A204.1 (cell line): Measurements from ENCODE around the gene ABCG4.
A peak's percentile ranks its signal among the peaks of the same experiment; 100 is the strongest.
"Not testable (repeated sequence)": the region's sequence is repeated elsewhere in the genome, so short reads cannot be mapped to it uniquely, and the experiment has no call there.

Experiments
- FAIRE-seq: peaks from 2 replicates; lab custom pipeline; 2012; peaks lifted over from hg19 to GRCh38; lab: Jason Lieb, UNC

ABCG4 gene

GRCh38 chr11:119116235-119116594 lies 32.6 kb upstream of the ABCG4 start:
- FAIRE-seq = no peak

- no peak for FAIRE-seq
Observed at GRCh38 chr11:119116601-119117000, 32.3 kb upstream of the ABCG4 start.

- no peak for FAIRE-seq
Observed at GRCh38 chr11:119117004-119117706, 31.7 kb upstream of the ABCG4 start.

GRCh38 chr11:119118227-119118626 lies 30.6 kb upstream of the ABCG4 start:
- no peak for FAIRE-seq

- no peak for FAIRE-seq
Observed at GRCh38 chr11:119118946-119119345, 29.9 kb upstream of the ABCG4 start.

DNA sequence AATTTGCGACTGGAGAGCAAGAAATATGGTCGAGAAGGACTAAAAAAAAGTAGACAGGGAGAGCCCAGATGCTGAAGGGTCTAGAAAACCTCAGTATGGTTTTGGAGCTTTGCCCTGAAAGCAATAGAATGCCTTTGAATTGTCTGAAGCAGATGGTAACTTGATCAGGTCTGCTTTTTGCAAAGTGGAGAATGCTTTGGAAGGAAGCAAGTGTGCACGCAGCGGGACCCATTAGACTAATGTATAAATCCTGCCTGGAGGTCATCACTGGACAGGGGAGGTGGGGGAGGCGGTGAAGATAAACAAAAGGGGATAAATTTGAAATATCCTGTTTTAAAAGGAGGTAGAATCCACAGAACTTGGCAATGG lies 28.2 kb upstream of the ABCG4 start:
- no peak for FAIRE-seq

DNA sequence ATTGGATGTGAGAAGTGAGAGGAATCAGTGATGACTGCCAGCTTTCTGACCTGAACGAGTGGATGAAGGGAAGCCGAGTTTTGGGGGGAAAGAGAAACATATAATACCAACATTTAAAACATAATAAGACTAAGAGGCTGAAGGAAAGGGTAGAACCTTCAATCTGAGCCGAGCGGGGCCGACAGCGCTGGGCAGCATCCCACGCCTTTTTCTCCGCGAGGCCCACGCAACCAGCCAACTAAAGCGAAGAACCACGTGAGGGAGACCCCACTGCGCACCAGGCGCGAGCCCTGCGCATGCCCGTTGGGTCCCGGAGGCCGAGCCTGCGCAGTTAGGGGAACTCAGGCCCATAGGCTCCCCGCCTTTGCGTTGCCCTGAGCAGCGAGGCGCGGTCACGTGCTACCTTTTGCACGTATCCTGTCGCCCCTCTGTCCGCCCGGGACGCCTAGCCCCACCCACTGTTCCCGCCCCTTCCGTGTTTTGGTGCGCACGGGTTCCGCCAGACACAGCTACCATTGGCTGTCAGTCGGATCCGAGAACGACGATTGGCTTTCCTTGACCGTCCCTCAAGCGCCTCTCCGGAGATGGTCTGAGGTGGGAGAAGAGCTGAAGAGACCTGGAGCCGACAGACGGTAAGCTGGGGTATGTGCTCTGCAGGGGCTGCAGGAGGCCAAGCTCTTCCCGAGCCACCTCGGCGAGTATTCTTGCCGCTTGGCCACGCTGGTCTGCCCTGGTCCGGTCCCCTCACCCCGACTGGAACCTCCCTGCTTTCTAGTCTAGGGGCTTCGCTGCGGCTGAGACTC lies 27.6 kb upstream of the ABCG4 start, which contains the start of gene HINFP:
Gene HINFP (plus strand): TSS at position 573 of the 803 bp plus-strand sequence. CDS start 5,365 bp downstream, outside the sequence.
- peak; percentile 97 for FAIRE-seq

- no peak for FAIRE-seq
Observed at GRCh38 chr11:119121811-119122124, 27.1 kb upstream of the ABCG4 start.

DNA sequence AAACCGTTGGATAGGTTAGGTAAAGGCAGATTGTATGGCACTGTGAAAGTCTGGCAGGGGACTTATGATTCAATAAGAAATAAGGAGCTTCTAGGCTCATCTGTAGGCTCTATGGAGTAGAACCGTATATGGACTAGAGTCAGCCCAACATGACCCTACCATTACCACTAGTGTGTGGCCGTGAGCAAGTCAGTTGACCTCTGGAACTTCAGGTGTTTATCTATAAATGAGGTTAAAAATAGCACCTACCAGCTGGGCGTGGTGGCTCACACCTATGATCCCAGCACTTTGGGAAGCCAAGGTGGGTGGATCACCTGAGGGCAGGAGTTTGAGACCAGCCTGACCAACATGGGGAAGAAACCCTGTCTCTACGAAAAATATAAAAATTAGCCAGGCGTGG lies 23.0 kb upstream of the ABCG4 start:
- no peak for FAIRE-seq

DNA sequence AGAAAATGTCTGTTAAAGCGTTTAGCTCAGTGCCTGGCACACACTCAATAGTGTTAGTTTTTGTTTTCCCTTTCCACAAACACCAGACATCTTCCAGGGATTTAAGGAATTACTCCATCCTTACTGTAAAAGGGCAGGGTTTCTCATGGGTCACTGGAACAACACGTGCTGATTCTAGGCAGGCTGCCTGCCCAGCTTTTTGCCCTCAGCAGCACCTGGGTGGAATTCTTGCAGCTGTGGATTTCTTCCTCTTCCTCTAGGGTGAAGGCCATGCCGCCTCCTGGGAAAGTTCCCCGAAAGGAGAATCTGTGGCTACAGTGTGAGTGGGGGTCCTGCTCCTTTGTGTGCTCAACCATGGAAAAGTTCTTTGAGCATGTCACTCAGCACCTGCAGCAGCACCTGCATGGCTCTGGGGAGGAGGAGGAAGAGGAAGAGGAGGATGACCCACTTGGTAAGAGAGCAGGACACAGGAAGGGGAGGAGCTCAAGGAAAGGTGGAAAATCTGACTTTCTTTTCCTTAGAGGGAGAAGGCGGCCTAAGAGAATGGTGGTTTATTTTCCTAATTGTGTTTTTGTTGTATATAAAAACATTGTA lies 22.1 kb upstream of the ABCG4 start:
- no peak for FAIRE-seq

DNA sequence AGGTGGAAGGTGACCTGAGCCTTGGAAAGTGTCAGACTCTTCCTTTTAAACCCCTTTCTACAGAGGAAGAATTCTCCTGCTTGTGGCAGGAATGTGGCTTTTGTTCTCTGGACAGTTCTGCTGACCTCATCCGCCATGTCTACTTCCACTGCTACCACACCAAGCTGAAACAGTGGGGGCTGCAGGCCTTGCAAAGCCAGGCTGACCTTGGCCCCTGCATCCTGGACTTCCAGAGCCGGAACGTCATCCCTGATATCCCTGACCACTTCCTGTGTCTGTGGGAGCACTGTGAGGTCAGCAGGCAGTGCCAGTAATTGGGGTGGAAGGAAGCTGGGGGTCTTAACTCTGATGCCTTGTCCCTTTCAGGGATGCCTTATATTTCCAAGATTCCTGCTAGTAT lies 18.2 kb upstream of the ABCG4 start:
- FAIRE-seq = no peak

DNA sequence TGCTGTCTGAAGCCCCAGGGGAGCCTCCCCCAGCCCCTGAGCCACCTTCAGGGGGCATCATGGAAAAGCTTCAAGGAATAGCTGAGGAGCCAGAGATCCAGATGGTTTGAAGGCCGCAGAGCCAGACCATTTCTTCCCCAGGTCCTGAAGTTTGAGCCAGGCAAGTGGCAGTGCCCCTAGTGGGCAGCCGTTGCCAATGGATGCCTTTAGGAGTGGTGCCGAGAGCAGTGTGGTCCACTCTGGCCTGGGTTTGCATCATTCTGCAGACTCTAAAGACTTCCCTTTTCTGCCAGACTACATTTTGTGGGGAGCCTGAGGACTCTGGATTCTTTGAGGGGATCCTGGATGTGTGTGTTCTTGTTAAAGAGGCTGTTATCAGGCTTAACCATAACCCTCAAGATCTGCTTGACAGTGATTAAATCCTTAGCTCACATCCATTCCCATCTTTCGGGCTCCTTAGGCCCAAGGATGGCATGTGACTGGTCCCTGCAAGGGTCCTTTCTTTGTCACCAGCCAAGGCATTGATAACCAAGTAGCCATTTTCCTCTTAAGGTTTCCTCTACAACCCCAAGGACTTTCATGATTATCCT lies 14.4 kb upstream of the ABCG4 start:
- FAIRE-seq = no peak

DNA sequence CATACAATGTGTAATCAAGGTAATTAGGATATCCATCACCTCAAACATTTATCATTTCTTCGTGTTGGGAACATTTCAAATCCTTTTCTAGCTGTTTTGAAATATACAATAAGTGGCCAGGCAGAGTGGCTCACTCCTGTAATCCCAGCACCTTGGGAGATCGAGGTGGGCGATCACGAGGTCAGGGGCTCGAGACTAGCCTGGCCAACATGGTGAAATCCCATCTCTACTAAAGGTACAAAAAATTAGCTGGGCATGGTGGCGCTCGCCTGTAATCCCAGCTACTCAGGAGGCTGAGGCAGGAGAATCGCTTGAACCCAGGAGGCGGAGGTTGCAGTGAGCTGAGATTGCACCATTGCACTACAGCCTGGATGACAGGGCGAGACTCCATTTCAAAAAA lies 9.6 kb upstream of the ABCG4 start:
- not testable (repeated sequence) for FAIRE-seq

GRCh38 chr11:119144825-119145486 lies 3.9 kb upstream of the ABCG4 start:
- FAIRE-seq = no peak

- FAIRE-seq = no peak
Observed at GRCh38 chr11:119145551-119145950, 3.3 kb upstream of the ABCG4 start.

DNA sequence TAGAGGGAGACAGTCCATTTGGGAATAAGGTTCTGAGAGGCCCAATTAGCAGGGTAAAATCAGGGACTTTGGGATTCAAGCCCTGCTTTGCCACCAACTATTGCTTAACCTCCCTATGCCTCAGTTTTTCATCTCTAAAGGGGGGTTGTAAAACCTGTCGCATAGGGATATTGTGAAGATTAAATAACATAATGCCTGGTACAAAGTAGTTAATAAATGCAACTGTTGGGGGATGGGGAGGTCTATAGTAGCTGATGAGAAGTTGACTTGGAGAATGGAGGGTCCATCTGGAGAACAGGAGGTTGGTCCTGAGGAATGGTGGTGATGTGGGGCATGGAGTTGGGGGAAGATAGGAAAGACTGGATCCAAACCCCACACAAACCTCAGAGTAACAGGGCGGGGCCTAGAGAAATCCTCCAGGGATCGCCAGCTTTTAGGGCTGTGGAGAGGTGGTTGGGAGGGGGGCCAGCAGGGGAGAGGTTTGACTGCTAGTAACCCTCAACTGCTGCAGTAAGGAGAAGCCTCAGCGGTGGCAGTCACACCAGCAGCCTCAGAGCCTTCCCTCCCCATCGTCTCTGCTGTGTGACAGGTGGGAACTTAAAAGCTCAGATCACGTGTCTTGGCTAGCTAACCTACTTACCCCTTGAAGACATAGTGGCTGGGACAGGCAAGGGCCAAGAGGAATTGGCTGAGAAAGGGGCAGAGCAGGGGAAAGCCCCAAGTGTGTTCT lies 1.1 kb upstream of the ABCG4 start:
- FAIRE-seq = no peak

- FAIRE-seq = no peak
Observed at GRCh38 chr11:119148720-119149017, 183 bp upstream of the ABCG4 start.

- no peak for FAIRE-seq
Observed at GRCh38 chr11:119149786-119150275, 979 bp downstream of the ABCG4 start.

- FAIRE-seq = no peak
Observed at GRCh38 chr11:119152043-119152442, 3.2 kb downstream of the ABCG4 start.

- FAIRE-seq = no peak
Observed at GRCh38 chr11:119152604-119153003, 3.8 kb downstream of the ABCG4 start.

- FAIRE-seq = no peak
Observed at GRCh38 chr11:119153049-119153818, 4.4 kb downstream of the ABCG4 start.
